HEK293 (cell line): ENCODE results near the gene JPH2.

Experiments used
- BCL11A ChIP-seq: fragments of 450-650 bp; formaldehyde crosslinking; IDR thresholded peaks from 2 replicates; pipeline ENCODE4 v1.5.1; 2016; ENCODE audit warnings: low read depth, missing biosample characterization, missing genetic modification characterization
- ELK4 ChIP-seq: IDR thresholded peaks from 2 replicates; pipeline ENCODE4 v1.6.1; 2011; ENCODE audit warnings: mild to moderate bottlenecking, low read depth, low read length, borderline replicate concordance
- GLIS1 ChIP-seq: fragments of 450-650 bp; formaldehyde crosslinking; IDR thresholded peaks from 2 replicates; pipeline ENCODE4 v1.5.1; 2016; ENCODE audit warnings: missing biosample characterization, missing genetic modification characterization
- INSM2 ChIP-seq: fragments of 450-650 bp; formaldehyde crosslinking; IDR thresholded peaks from 2 replicates; pipeline ENCODE4 v1.5.1; 2016; ENCODE audit warnings: missing biosample characterization, missing genetic modification characterization
- KLF17 ChIP-seq: fragments of 450-650 bp; formaldehyde crosslinking; IDR thresholded peaks from 2 replicates; pipeline ENCODE4 v1.5.1; 2016; ENCODE audit warnings: missing biosample characterization, missing genetic modification characterization
- PRDM4 ChIP-seq: fragments of 450-650 bp; formaldehyde crosslinking; IDR thresholded peaks from 2 replicates; pipeline ENCODE4 v1.5.1; 2017; ENCODE audit warnings: missing biosample characterization, missing genetic modification characterization
- SP7 ChIP-seq: fragments of 450-650 bp; formaldehyde crosslinking; IDR thresholded peaks from 2 replicates; pipeline ENCODE4 v1.5.1; 2016; ENCODE audit warnings: missing biosample characterization, missing genetic modification characterization
- TCF7L2 ChIP-seq: IDR thresholded peaks from 2 replicates; pipeline ENCODE4 v1.6.1; 2011; ENCODE audit warnings: low read depth, mild to moderate bottlenecking, inconsistent platforms, low read length, moderate library complexity, borderline replicate concordance
- ZBTB48 ChIP-seq: fragments of 450-650 bp; formaldehyde crosslinking; IDR thresholded peaks from 2 replicates; pipeline ENCODE4 v1.5.1; 2016; ENCODE audit warnings: missing biosample characterization, missing genetic modification characterization
- ZFP69B ChIP-seq: fragments of 450-650 bp; formaldehyde crosslinking; IDR thresholded peaks from 2 replicates; pipeline ENCODE4 v1.5.1; 2016; ENCODE audit warnings: missing biosample characterization, missing genetic modification characterization
- ZNF133 ChIP-seq: fragments of 450-650 bp; formaldehyde crosslinking; IDR thresholded peaks from 2 replicates; pipeline ENCODE4 v1.5.1; 2016; ENCODE audit warnings: missing biosample characterization, missing genetic modification characterization
- ZNF169 ChIP-seq: fragments of 450-650 bp; formaldehyde crosslinking; IDR thresholded peaks from 2 replicates; pipeline ENCODE4 v1.5.1; 2016; ENCODE audit warnings: missing biosample characterization, missing genetic modification characterization
- ZNF2 ChIP-seq: fragments of 450-650 bp; formaldehyde crosslinking; IDR thresholded peaks from 2 replicates; pipeline ENCODE4 v1.5.1; 2016; ENCODE audit warnings: missing biosample characterization, missing genetic modification characterization
- ZNF223 ChIP-seq: fragments of 450-650 bp; formaldehyde crosslinking; IDR thresholded peaks from 2 replicates; pipeline ENCODE4 v1.5.1; 2016; ENCODE audit warnings: missing biosample characterization, missing genetic modification characterization
- ZNF26 ChIP-seq: fragments of 450-650 bp; formaldehyde crosslinking; IDR thresholded peaks from 2 replicates; pipeline ENCODE4 v1.5.1; 2016; ENCODE audit warnings: missing biosample characterization, missing genetic modification characterization
- ZNF274 ChIP-seq, 2 experiments: fragments of 200-500 bp in 1 of 2; fragments of 450-650 bp in 1 of 2; sonication (Bioruptor generic) in 1 of 2; formaldehyde crosslinking in 1 of 2; IDR thresholded peaks; 2 replicates each; pipeline versions ENCODE4 v1.5.1 to v1.6.1; 2014 to 2016; ENCODE audit warnings: borderline replicate concordance in 1 of 2, inconsistent platforms in 1 of 2, low read length in 1 of 2, missing biosample characterization in 1 of 2, missing genetic modification characterization in 1 of 2
- ZNF292 ChIP-seq: fragments of 450-650 bp; formaldehyde crosslinking; IDR thresholded peaks from 2 replicates; pipeline ENCODE4 v1.5.1; 2016; ENCODE audit warnings: low read depth, missing biosample characterization, missing genetic modification characterization, borderline replicate concordance
- ZNF37A ChIP-seq: fragments of 450-650 bp; IDR thresholded peaks from 2 replicates; pipeline ENCODE4 v1.5.1; 2018; ENCODE audit warnings: missing biosample characterization, missing genetic modification characterization
- ZNF416 ChIP-seq: fragments of 450-650 bp; formaldehyde crosslinking; IDR thresholded peaks from 2 replicates; pipeline ENCODE4 v1.5.1; 2016; ENCODE audit warnings: missing biosample characterization, missing genetic modification characterization
- ZNF501 ChIP-seq: fragments of 450-650 bp; formaldehyde crosslinking; IDR thresholded peaks from 2 replicates; pipeline ENCODE4 v1.5.1; 2016; ENCODE audit warnings: missing biosample characterization, missing genetic modification characterization
- ZNF544 ChIP-seq: fragments of 450-650 bp; formaldehyde crosslinking; IDR thresholded peaks from 2 replicates; pipeline ENCODE4 v1.5.0; 2017; ENCODE audit warnings: missing biosample characterization, missing genetic modification characterization
- ZNF561 ChIP-seq: fragments of 450-650 bp; IDR thresholded peaks from 2 replicates; pipeline ENCODE4 v1.5.1; 2018; ENCODE audit warnings: missing biosample characterization, missing genetic modification characterization, borderline replicate concordance
- ZNF654 ChIP-seq: fragments of 450-650 bp; formaldehyde crosslinking; IDR thresholded peaks from 2 replicates; pipeline ENCODE4 v1.5.1; 2016; ENCODE audit warnings: low read depth, missing biosample characterization, missing genetic modification characterization
- ZNF707 ChIP-seq: fragments of 450-650 bp; formaldehyde crosslinking; IDR thresholded peaks from 2 replicates; pipeline ENCODE4 v1.5.1; 2016; ENCODE audit warnings: missing biosample characterization, missing genetic modification characterization
- ZNF843 ChIP-seq: fragments of 450-650 bp; formaldehyde crosslinking; IDR thresholded peaks from 2 replicates; pipeline ENCODE4 v1.5.1; 2016; ENCODE audit warnings: missing biosample characterization, missing genetic modification characterization
- TF ChIP-seq, protein P1 (sequence below): fragments of 450-650 bp; formaldehyde crosslinking; IDR thresholded peaks from 2 replicates; pipeline ENCODE4 v1.5.1; 2016; ENCODE audit warnings: missing biosample characterization, missing genetic modification characterization
- TF ChIP-seq, protein P2 (sequence below): fragments of 450-650 bp; formaldehyde crosslinking; IDR thresholded peaks from 2 replicates; pipeline ENCODE4; 2016; ENCODE audit warnings: missing biosample characterization, missing genetic modification characterization

Gene JPH2

DNA sequence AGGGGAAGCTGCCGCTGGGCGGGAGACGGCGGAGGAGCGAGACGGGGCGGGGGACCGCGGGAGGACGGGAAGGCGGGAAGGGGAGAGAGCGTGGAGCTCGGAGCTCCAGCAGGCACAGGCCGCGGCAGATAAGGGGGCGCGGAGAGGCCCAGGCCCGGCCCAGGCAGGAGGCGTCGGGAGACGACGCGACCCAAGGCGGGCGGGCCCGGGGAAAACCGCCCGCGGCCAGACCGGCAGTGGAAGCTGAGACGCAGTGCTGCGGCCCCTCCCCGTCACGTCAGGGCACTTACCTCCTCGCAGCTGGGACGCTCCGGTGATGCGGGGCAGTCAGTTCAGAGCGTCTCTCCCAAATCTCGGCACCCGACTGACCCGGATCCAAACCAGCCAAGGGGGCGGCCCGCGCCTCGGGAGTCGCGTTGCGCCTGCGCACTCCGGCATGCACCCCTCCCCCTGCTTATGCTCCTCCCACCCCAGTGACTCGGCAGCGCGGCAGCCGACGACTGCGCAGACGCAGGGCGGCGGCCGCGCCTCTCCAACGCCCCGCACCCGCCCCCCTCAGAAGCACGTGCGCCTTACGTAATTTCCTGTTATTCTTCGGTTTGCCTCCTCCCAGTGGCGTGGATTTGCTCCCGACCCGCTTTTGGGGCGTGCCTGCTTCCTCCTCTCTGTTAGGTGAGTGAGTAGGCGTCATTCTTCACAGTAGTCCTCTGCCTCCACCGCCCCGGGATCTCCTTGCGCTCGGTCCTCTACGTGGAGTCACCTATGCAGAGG is 23.6 kb upstream of the JPH2 start, which contains the start of gene OSER1 (continued):
- TF ChIP-seq PRDM4 (tag by site-specific recombination) (no peak), TCF7L2 (no peak), ZNF26 (no peak), ZFP69B (tag by site-specific recombination) (0 out of 2 replicates have a peak, but pooled peaks have one; percentile 23), BCL11A (no peak; the same call in 1 of the 2 replicates), ZNF654 (tag by site-specific recombination) (no peak), ZNF133 (tag by site-specific recombination) (no peak), ZNF37A (tag by site-specific recombination) (no peak), ZNF501 (peak; percentile 72; the same call in 1 of the 2 replicates), SP7 (tag by site-specific recombination) (peak; percentile 65), ZNF843 (tag by site-specific recombination) (0 out of 2 replicates have a peak, but pooled peaks have one; percentile 38), ZNF274 (IDR thresholded peaks at IDR 0.05; ENCODE audit: low read length) (no peak), ZNF274 (tag by site-specific recombination; IDR thresholded peaks at IDR 0.05; ENCODE audit: borderline replicate concordance) (no peak), INSM2 (peak; percentile 62; the same call in 1 of the 2 replicates), ZNF169 (tag by site-specific recombination) (no peak), ZNF223 (peak; percentile 41; the same call in 1 of the 2 replicates), ZNF416 (tag by site-specific recombination) (no peak), ELK4 (no peak), KLF17 (no peak), ZNF292 (tag by site-specific recombination) (no peak), GLIS1 (tag by site-specific recombination) (peak; percentile 48; the same call in 1 of the 2 replicates), ZNF561 (tag by site-specific recombination) (peak; percentile 84), ZNF544 (no peak), ZNF707 (tag by site-specific recombination) (no peak), ZNF2 (tag by site-specific recombination) (peak; percentile 71; the same call in 1 of the 2 replicates), ZBTB48 (tag by site-specific recombination) (0 out of 2 replicates have a peak, but pooled peaks have one; percentile 56)
- TF ChIP-seq, protein P1, sequence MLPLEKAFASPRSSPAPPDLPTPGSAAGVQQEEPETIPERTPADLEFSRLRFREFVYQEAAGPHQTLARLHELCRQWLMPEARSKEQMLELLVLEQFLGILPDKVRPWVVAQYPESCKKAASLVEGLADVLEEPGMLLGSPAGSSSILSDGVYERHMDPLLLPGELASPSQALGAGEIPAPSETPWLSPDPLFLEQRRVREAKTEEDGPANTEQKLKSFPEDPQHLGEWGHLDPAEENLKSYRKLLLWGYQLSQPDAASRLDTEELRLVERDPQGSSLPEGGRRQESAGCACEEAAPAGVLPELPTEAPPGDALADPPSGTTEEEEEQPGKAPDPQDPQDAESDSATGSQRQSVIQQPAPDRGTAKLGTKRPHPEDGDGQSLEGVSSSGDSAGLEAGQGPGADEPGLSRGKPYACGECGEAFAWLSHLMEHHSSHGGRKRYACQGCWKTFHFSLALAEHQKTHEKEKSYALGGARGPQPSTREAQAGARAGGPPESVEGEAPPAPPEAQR, result no peak
- TF ChIP-seq, protein P2, sequence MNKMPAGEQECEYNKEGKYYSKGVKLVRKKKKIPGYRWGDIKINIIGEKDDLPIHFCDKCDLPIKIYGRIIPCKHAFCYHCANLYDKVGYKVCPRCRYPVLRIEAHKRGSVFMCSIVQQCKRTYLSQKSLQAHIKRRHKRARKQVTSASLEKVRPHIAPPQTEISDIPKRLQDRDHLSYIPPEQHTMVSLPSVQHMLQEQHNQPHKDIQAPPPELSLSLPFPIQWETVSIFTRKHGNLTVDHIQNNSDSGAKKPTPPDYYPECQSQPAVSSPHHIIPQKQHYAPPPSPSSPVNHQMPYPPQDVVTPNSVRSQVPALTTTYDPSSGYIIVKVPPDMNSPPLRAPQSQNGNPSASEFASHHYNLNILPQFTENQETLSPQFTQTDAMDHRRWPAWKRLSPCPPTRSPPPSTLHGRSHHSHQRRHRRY (tag by site-specific recombination), result 0 out of 2 replicates have a peak, but pooled peaks have one; percentile 70
